Measurements from ENCODE around the gene PRKCE. TPM values are rescaled to one million over a fixed set of nuclear protein-coding genes. Genes with fewer than 3 reads are reported as not detected.

The PRKCE gene
- total RNA-seq, 1 experiment from 2014 or later, result 12.1 TPM

DNA sequence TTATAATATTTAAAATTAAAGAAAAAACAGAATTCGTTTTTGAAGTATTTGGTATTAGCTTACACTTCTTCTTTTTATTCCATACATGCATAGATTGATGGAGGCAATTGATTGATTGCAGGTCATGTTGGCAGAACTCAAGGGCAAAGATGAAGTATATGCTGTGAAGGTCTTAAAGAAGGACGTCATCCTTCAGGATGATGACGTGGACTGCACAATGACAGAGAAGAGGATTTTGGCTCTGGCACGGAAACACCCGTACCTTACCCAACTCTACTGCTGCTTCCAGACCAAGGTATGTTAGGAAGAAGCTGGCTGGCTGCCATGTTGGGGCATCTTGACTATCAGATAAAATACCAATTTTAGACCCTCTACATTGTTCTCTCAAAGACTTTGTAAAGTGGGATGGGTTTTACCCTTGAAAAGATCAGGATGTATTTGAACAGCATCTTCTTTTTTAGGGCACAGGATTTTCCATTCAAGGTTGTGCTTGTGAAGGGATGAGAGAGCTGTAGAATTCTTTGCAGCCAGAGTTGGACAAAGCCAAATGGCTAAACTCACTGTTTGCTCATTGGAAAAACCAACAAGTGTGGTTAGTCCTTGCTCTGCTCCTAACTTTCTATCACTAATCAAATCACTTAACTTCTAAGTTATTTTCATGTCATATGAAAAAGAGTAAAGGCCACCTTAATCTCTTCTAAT, 358.9 kb downstream of the PRKCE start:
- intact Hi-C loops (cut with micrococcal nuclease), result loop anchor here (5.0 kb wide), 2 partner anchors 52 to 602 kb away; no protein-coding TSS in a partner anchor
- no peaks in the 10 kb centered on the region for H3K9me3 Mint-ChIP-seq (ENCODE audit: unreplicated experiment)
- H3K27me3 Mint-ChIP-seq (ENCODE audit: insufficient read depth, unreplicated experiment), result no peaks in the 10 kb centered on the region
- no peak overlapping the region for H3K27ac Mint-ChIP-seq (ENCODE audit: low read depth, unreplicated experiment)
- BruUV-seq (replicated peaks), result no TSS peak
- no peak overlapping the region for H3K4me3 Mint-ChIP-seq (ENCODE audit: unreplicated experiment)
- POLR2A ChIA-PET, result interaction anchor here (0.7 kb wide), 1 partner anchor 241 kb away, joined by 4 read pairs; no protein-coding TSS in a partner anchor
- CTCF ChIA-PET, result interaction anchor here (0.5 to 2.3 kb wide), 27 partner anchors 11 to 814 kb away, joined by 3 to 21 read pairs (median 4); partner anchors contain the start of gene EPAS1
- no peak for TF ChIP-seq CTCF (IDR thresholded peaks at IDR 0.05; ENCODE audit: unreplicated experiment)
- H3K4me1 Mint-ChIP-seq (ENCODE audit: insufficient read depth, unreplicated experiment), result no peaks in the 10 kb centered on the region
- peaks cover 10% of the 10 kb centered on the region for H3K36me3 Mint-ChIP-seq (ENCODE audit: insufficient read depth, unreplicated experiment)
- no peak for DNase-seq (ENCODE audit: unreplicated experiment)

DNA sequence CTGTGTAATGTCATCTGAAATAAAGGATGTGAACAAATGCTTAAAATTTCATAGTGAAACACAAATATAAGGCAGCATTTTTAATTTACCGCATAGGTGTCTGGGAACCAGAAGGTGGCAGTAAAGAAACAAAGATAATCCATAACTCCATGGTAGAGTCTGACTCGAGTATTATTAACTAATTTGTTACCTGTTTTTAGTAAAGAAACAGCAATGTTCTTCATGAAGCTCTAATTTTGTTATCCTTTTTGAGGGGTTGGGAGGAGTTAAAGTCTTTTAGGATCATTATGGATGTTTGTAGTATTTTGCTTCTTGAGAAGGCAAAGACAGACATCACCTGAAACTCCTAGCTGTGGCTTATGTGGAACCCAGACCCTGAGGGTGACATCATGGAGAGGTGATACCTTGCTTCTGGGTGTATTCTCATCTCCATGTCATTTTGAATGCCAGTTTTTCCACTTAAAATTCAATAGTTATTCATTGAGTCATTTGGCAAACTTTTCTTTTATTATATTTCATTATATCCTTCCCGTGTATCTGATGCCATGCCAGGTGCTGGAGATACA, 359.5 kb downstream of the PRKCE start:
- DNase-seq (ENCODE audit: unreplicated experiment), result peak; percentile 50
- Mint-ChIP-seq H3K4me1 (ENCODE audit: insufficient read depth, unreplicated experiment) (no peaks in the 10 kb centered on the region), H3K9me3 (ENCODE audit: unreplicated experiment) (no peaks in the 10 kb centered on the region), H3K27me3 (ENCODE audit: insufficient read depth, unreplicated experiment) (no peaks in the 10 kb centered on the region), H3K4me3 (ENCODE audit: unreplicated experiment) (no peak overlapping the region), H3K27ac (ENCODE audit: low read depth, unreplicated experiment) (no peak overlapping the region), H3K36me3 (ENCODE audit: insufficient read depth, unreplicated experiment) (peaks cover 15% of the 10 kb centered on the region)
- POLR2A ChIA-PET, result interaction anchor here (0.7 to 1.0 kb wide), 2 partner anchors 240 to 286 kb away, joined by 3 to 4 read pairs; partner anchors contain the start of gene EPAS1
- intact Hi-C loops (cut with micrococcal nuclease), result loop anchor here (1.0 to 5.0 kb wide), 5 partner anchors 51 to 601 kb away; partner anchors contain the start of gene EPAS1
- peak; percentile 54 for TF ChIP-seq CTCF (IDR thresholded peaks at IDR 0.05; ENCODE audit: unreplicated experiment)
- CTCF ChIA-PET, result interaction anchor here (0.6 to 2.3 kb wide), 31 partner anchors 8 to 651 kb away, joined by 3 to 21 read pairs (median 4); partner anchors contain the start of gene EPAS1
- no TSS peak for BruUV-seq (replicated peaks)

DNA sequence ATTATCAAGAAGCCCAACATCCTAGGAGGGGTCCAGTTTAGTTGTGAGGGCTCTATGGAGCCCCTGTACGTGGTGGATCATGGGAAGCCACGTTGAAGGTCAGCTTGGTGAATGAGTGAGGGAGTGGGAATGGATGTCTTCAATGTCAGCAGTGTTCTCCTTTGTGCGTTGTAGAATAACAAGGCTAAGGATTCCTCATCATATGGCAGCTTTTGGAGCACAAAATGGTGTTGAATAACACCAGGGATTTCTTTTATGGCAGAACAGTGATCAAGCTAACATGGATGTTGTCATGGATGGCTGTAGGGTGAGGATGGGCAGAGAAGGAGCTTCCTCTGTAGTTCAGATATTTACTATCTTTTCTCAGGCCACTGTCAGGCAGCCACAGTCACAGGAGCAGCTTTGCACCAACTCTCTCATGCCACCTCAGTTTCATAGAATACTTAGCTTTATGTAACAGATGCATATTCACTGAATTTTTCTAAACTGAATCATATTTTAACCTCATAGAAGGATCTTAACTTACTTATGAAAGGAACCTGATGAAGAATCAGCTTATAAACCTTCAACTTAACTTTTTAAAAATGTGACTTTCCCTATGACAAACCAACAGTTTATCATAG, 361.3 kb downstream of the PRKCE start:
- H3K27ac Mint-ChIP-seq (ENCODE audit: low read depth, unreplicated experiment), result no peak overlapping the region

More for the DNA sequence above, 361.3 kb downstream of the PRKCE start:
- CTCF ChIA-PET, result interaction anchor here (0.7 to 2.6 kb wide), 18 partner anchors 9 to 450 kb away, joined by 3 to 13 read pairs (median 4); partner anchors contain the start of gene EPAS1
- Mint-ChIP-seq H3K4me3 (ENCODE audit: unreplicated experiment) (no peak overlapping the region), H3K27me3 (ENCODE audit: insufficient read depth, unreplicated experiment) (no peaks in the 10 kb centered on the region), H3K9me3 (ENCODE audit: unreplicated experiment) (no peaks in the 10 kb centered on the region), H3K36me3 (ENCODE audit: insufficient read depth, unreplicated experiment) (peaks cover 17% of the 10 kb centered on the region), H3K4me1 (ENCODE audit: insufficient read depth, unreplicated experiment) (no peaks in the 10 kb centered on the region)
- no peak for DNase-seq (ENCODE audit: unreplicated experiment)
- no TSS peak for BruUV-seq (replicated peaks)
- no peak for TF ChIP-seq CTCF (IDR thresholded peaks at IDR 0.05; ENCODE audit: unreplicated experiment)
- intact Hi-C loops (cut with micrococcal nuclease), result loop anchor here (5.0 kb wide), 2 partner anchors 50 to 600 kb away; no protein-coding TSS in a partner anchor
- POLR2A ChIA-PET, result interaction anchor here (0.7 kb wide), 1 partner anchor 48 kb away, joined by 3 read pairs; no protein-coding TSS in a partner anchor

Measured in MCF 10A (cell line).